CD4-positive, alpha-beta T cell (primary cell): ENCODE results near the gene SNRPF. TPM values are rescaled to one million over a fixed set of nuclear protein-coding genes. Genes with fewer than 3 reads are reported as not detected.

Experiments used
- ATAC-seq: fragments of 200-7000 bp; cut with Tn5 transposase; one replicate; pipeline ENCODE4 v1.10.0; 2022; ENCODE audit warnings: mild to moderate bottlenecking; ENCODE audit not compliant: poor library complexity
- CTCF ChIA-PET: fragments of 350-600 bp; sonication (Branson Sonifier 250); formaldehyde crosslinking; loops from one replicate; lab custom pipeline; 2021; ENCODE audit warnings: antibody characterized with exemption, inconsistent platforms; lab: Charles Lee
- POLR2A ChIA-PET: fragments of 350-600 bp; sonication (Branson Sonifier 250); formaldehyde crosslinking; loops from one replicate; lab custom pipeline; 2021; ENCODE audit warnings: antibody characterized with exemption, inconsistent platforms; lab: Charles Lee
- DNase-seq, 14 experiments: peaks; one replicate each; pipeline ENCODE4 v3.0.0-alpha.2; 2013 to 2020; ENCODE audit warnings: mixed read lengths in 2 of 14
- H3K27ac ChIP-seq, 2 donors: one replicate each; pipeline versions ENCODE4 v1.5.1 to v1.7.0; 2013; ENCODE audit warnings: low read length in 2 of 2, low read depth in 1 of 2, mild to moderate bottlenecking in 1 of 2
- H3K27me3 ChIP-seq, 2 experiments: 1 replicate in 1 of 2; 2 replicates in 1 of 2; pipeline versions ENCODE4 v1.6.1 to v1.7.0; 2013; ENCODE audit warnings: low read length in 2 of 2, control low read depth in 1 of 2, mild to moderate bottlenecking in 1 of 2, moderate library complexity in 1 of 2; ENCODE audit not compliant: insufficient read depth in 2 of 2, control insufficient read depth in 1 of 2
- H3K36me3 ChIP-seq: one replicate; pipeline ENCODE4 v1.6.1; 2013; ENCODE audit warnings: low read length, control low read depth; ENCODE audit not compliant: insufficient read depth
- H3K4me1 ChIP-seq: one replicate; pipeline ENCODE4 v1.6.1; 2013; ENCODE audit warnings: low read length, control low read depth; ENCODE audit not compliant: insufficient read depth
- H3K4me3 ChIP-seq: one replicate; pipeline ENCODE4 v1.5.1; 2013; ENCODE audit warnings: mild to moderate bottlenecking, low read length, moderate library complexity
- H3K9me3 ChIP-seq, 2 experiments: 1 replicate in 1 of 2; 2 replicates in 1 of 2; pipeline versions ENCODE4 v1.6.1 to v1.7.0; 2013; ENCODE audit warnings: low read length in 2 of 2, mild to moderate bottlenecking in 2 of 2, control low read depth in 1 of 2, moderate library complexity in 1 of 2; ENCODE audit not compliant: control insufficient read depth in 1 of 2, insufficient read depth in 1 of 2
- H3K27ac Mint-ChIP-seq: one replicate; pipeline ENCODE4 v1.8.0; 2020; ENCODE audit warnings: mixed read lengths
- H3K27me3 Mint-ChIP-seq: one replicate; pipeline ENCODE4 v1.8.0; 2021; ENCODE audit warnings: mixed read lengths
- H3K36me3 Mint-ChIP-seq: one replicate; pipeline ENCODE4 v1.8.0; 2021; ENCODE audit warnings: low read depth, mixed read lengths
- H3K4me1 Mint-ChIP-seq: one replicate; pipeline ENCODE4 v1.8.0; 2021; ENCODE audit warnings: low read depth, mixed read lengths
- H3K4me3 Mint-ChIP-seq: one replicate; pipeline ENCODE4 v1.8.0; 2020; ENCODE audit warnings: mild to moderate bottlenecking, mixed read lengths
- H3K9me3 Mint-ChIP-seq: one replicate; pipeline ENCODE4 v1.8.0; 2020; ENCODE audit warnings: mixed read lengths
- CTCF ChIP-seq: fragments of 200-600 bp; IDR thresholded peaks from one replicate; pipeline ENCODE4 v1.8.0; 2022; ENCODE audit warnings: antibody characterized with exemption, mild to moderate bottlenecking
- intact Hi-C, 2 experiments: fragments of 100-400 bp; cut with DNase I in 1 of 2; cut with micrococcal nuclease in 1 of 2; formaldehyde crosslinking; loops; one replicate each; pipeline versions ENCODE4 v1.15.1 to v1.9.0; 2023 to 2025; cut with DNase I, micrococcal nuclease
- total RNA-seq, 174 experiments: library from RNA in 2 of 174; stranded (reverse) in 2 of 174; gene quantifications; one replicate each; pipeline ENCODE4 v1.2.3 and lab custom pipeline; 2021 to 2026

SNRPF gene
- total RNA-seq, 2 experiments from 2014 or later, result 40.9 to 44.0 TPM

DNA sequence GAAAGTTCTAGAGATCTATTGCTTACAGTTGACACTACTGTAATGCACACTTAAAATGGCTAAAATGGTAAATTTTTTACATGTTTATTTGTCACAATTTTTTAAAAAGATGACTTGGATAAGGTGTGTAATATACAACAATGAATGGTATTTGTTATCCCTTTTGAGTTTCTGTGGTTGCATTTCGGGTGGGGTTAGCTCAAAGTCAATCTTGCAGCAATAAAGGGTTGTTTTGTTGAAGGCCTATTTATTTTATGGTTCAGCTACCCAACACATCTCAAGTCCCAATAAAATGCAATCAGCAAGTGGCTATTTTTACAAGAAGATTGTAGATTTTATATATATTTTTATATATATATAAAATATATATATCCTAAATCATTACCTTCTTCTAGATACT is 22.1 kb downstream of the SNRPF start:
- H3K27me3 ChIP-seq, result peaks cover 0 to 3% of the 10 kb centered on the region in 2 experiments
- no peak for TF ChIP-seq CTCF
- Mint-ChIP-seq H3K36me3 (no peaks in the 10 kb centered on the region), H3K4me1 (no peaks in the 10 kb centered on the region), H3K9me3 (no peaks in the 10 kb centered on the region), H3K4me3 (no peak overlapping the region), H3K27ac (no peak overlapping the region), H3K27me3 (no peaks in the 10 kb centered on the region)
- intact Hi-C loops, result no loop called here
- no peak overlapping the region for H3K4me3 ChIP-seq
- DNase-seq (no peak), ATAC-seq (no peak)
- POLR2A ChIA-PET, result no interaction called here
- no peak overlapping the region for H3K27ac ChIP-seq
- peaks cover 0 to 5% of the 10 kb centered on the region in 2 experiments for H3K9me3 ChIP-seq
- no peaks in the 10 kb centered on the region for H3K36me3 ChIP-seq
- CTCF ChIA-PET, result no interaction called here
- no peaks in the 10 kb centered on the region for H3K4me1 ChIP-seq

DNA sequence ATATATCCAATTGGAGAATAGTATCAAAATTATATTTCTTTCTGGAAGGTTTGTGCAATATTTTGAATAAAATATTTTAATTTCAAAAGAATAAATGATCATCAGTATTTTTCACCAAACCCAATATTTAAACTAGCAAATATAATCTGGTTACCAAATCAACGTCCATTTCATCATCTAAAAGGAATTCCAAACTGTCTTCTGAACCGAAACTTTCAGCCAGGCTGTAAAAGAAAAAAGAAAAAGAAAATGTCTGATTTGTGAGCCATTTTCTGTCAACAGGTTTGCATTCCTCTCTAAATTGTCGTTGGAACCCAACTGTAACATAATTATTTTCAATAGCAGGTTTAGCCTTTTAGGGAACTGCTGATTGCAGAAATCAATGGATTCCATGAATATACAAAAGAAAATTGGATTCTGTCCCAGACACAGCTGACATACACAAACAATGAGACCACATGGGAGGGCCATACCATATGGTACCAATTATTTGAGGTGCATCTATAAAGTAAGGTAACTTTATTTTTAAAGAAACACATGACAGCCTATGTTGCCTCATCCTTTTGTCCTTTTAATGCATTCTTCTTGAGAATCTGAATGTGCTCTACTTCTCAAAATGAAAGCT is 22.7 kb downstream of the SNRPF start:
- no peak for TF ChIP-seq CTCF
- H3K4me3 Mint-ChIP-seq, result no peak overlapping the region
- ChIA-PET POLR2A (no interaction called here), CTCF (no interaction called here)
- no peaks in the 10 kb centered on the region for H3K4me1 Mint-ChIP-seq
- Histone ChIP-seq H3K27ac (no peak overlapping the region), H3K27me3 (peaks cover 0 to 3% of the 10 kb centered on the region in 2 experiments), H3K4me1 (no peaks in the 10 kb centered on the region), H3K4me3 (no peak overlapping the region), H3K36me3 (no peaks in the 10 kb centered on the region), H3K9me3 (peaks cover 0 to 5% of the 10 kb centered on the region in 2 experiments)
- no peak for DNase-seq
- H3K27me3 Mint-ChIP-seq, result no peaks in the 10 kb centered on the region
- no peak overlapping the region for H3K27ac Mint-ChIP-seq
- no peak for ATAC-seq
- H3K36me3 Mint-ChIP-seq, result no peaks in the 10 kb centered on the region
- intact Hi-C loops, result no loop called here
- H3K9me3 Mint-ChIP-seq, result no peaks in the 10 kb centered on the region

DNA sequence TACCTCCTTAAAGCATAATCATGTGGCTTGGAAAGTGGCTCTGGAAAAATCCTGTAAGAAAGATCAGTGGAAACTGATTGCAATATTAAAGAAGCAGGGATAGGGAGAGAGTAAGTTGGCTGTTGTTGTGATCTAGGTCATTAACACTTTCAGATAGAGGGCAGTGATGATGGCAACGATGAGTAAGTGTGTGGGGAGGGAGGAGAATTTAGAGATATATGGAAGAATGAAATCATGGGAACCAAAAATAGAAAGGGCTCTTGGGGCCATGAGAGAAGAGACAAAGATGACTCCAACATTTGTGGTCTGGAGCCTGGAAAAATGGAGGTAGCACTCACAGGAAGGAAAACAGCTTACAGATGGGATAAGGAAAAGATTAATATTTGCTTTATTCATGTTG is 23.3 kb downstream of the SNRPF start:
- H3K9me3 Mint-ChIP-seq, result no peaks in the 10 kb centered on the region
- H3K36me3 Mint-ChIP-seq, result no peaks in the 10 kb centered on the region
- DNase-seq (no peak), ATAC-seq (no peak)
- H3K27me3 ChIP-seq, result peaks cover 0 to 3% of the 10 kb centered on the region in 2 experiments
- no peaks in the 10 kb centered on the region for H3K4me1 Mint-ChIP-seq
- no peak for TF ChIP-seq CTCF
- H3K4me3 Mint-ChIP-seq, result no peak overlapping the region
- no peaks in the 10 kb centered on the region for H3K36me3 ChIP-seq
- peaks cover under 1% of the 10 kb centered on the region for H3K27me3 Mint-ChIP-seq
- CTCF ChIA-PET, result no interaction called here
- H3K9me3 ChIP-seq, result peaks cover 0 to 5% of the 10 kb centered on the region in 2 experiments
- H3K27ac Mint-ChIP-seq, result no peak overlapping the region
- no peak overlapping the region for H3K27ac ChIP-seq
- H3K4me1 ChIP-seq, result no peaks in the 10 kb centered on the region
- no peak overlapping the region for H3K4me3 ChIP-seq
- intact Hi-C loops, result no loop called here
- POLR2A ChIA-PET, result no interaction called here
